GM21737 (cell line): Measurements from ENCODE around the gene TXLNG.
"Not testable (repeated sequence)": the region's sequence is repeated elsewhere in the genome, so short reads cannot be mapped to it uniquely, and the experiment has no call there.

Source experiments
- ATAC-seq: cut with Tn5 transposase; IDR thresholded peaks from one replicate; pipeline ENCODE4 v1.9.1; 2021; ENCODE audit warnings: mild to moderate bottlenecking, moderate library complexity; ENCODE audit not compliant: unreplicated experiment

Gene TXLNG

GRCh38 chrX:16838202-16839066 is 52.2 kb downstream of the TXLNG start:
- no peak for ATAC-seq

GRCh38 chrX:16839219-16839851 is 53.1 kb downstream of the TXLNG start:
- ATAC-seq: no peak

- no peak for ATAC-seq
Measured at GRCh38 chrX:16839852-16840460, 53.7 kb downstream of the TXLNG start.

GRCh38 chrX:16842684-16843083 is 56.4 kb downstream of the TXLNG start:
- ATAC-seq: no peak

GRCh38 chrX:16843208-16843909 is 57.1 kb downstream of the TXLNG start:
- ATAC-seq: no peak

GRCh38 chrX:16845686-16846085 is 59.4 kb downstream of the TXLNG start:
- ATAC-seq: no peak

GRCh38 chrX:16848541-16848940 is 62.3 kb downstream of the TXLNG start:
- no peak for ATAC-seq

- no peak for ATAC-seq
Measured at GRCh38 chrX:16851421-16851820, 65.2 kb downstream of the TXLNG start.

GRCh38 chrX:16851827-16852226 is 65.6 kb downstream of the TXLNG start:
- ATAC-seq: no peak

- no peak for ATAC-seq
Measured at GRCh38 chrX:16852617-16853179, 66.4 kb downstream of the TXLNG start.

- ATAC-seq: no peak
Measured at GRCh38 chrX:16853537-16853936, 67.3 kb downstream of the TXLNG start.

- ATAC-seq: no peak
Measured at GRCh38 chrX:16855363-16856075, 69.3 kb downstream of the TXLNG start.

GRCh38 chrX:16856076-16856404 is 69.8 kb downstream of the TXLNG start:
- not testable (repeated sequence) for ATAC-seq

GRCh38 chrX:16856744-16857143 is 70.5 kb downstream of the TXLNG start:
- ATAC-seq: no peak

GRCh38 chrX:16862829-16863228 is 76.6 kb downstream of the TXLNG start:
- no peak for ATAC-seq

- no peak for ATAC-seq
Measured at GRCh38 chrX:16867947-16868346, 81.7 kb downstream of the TXLNG start.

GRCh38 chrX:16868920-16869319 is 82.7 kb downstream of the TXLNG start:
- ATAC-seq: no peak

- ATAC-seq: peak; percentile 54
Measured at GRCh38 chrX:16869393-16870094, 83.3 kb downstream of the TXLNG start.

GRCh38 chrX:16870095-16870861 is 84.0 kb downstream of the TXLNG start, which contains the start of gene RBBP7:
Gene RBBP7, minus strand, starts transcription at chrX:16870362. Its CDS starts 309 bp downstream, at chrX:16870053.
- ATAC-seq: peak; percentile 83
